GM21576 (cell line): ENCODE results near the gene UBN1.
"Not testable (repeated sequence)": the region's sequence is repeated elsewhere in the genome, so short reads cannot be mapped to it uniquely, and the experiment has no call there.

ENCODE experiments used
- ATAC-seq: cut with Tn5 transposase; IDR thresholded peaks from one replicate; pipeline ENCODE4 v1.9.1; 2021; ENCODE audit warnings: mild to moderate bottlenecking, moderate library complexity; ENCODE audit not compliant: unreplicated experiment

UBN1 gene

GRCh38 chr16:4884209-4884608 lies 36.9 kb downstream of the UBN1 start:
- no peak for ATAC-seq

GRCh38 chr16:4884972-4885874 lies 37.9 kb downstream of the UBN1 start:
- no peak for ATAC-seq

GRCh38 chr16:4886151-4886550 lies 38.9 kb downstream of the UBN1 start:
- no peak for ATAC-seq

- no peak for ATAC-seq
These were observed 41.3 kb downstream of the UBN1 start for GRCh38 chr16:4888428-4889135.

DNA sequence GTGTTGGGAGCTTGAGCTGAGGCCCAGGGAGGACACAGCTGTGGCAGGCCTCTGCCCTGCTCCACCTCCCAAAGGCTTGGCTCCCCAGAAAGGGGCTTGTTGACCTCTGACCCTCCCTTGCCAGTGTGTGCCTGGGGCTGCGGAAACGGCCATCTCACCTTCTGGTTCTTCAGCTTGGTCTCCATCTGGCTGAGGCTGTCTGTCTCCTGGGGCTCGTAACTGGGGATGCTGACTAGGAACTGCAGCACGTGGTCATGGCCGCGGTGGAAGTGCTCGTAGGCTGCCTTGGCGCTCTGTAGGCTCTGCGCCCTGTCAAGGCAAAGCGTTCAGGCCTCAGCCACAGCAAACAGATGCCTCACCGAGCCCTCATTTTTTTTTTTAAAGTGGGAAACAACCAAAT lies 42.7 kb downstream of the UBN1 start:
- ATAC-seq: no peak

DNA sequence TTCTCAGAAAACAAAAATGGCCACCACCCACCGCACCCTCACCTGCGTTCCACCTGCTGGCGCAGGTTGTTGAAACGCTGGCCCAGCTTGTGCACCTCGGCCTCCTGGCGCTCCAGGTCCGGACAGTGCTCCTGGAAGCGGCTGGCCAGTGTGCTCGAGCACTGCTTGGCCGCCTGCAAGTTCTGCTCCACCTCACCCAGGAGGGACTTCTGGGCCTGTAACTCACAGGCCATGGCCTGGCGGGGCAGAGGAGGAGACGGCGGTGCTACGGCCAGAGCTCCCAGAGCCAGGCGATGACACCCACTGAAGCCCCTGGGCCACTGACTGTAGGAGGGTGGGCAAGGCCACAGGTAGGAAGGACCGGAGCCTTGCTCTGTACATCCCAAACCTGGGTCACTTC lies 43.4 kb downstream of the UBN1 start:
- no peak for ATAC-seq

DNA sequence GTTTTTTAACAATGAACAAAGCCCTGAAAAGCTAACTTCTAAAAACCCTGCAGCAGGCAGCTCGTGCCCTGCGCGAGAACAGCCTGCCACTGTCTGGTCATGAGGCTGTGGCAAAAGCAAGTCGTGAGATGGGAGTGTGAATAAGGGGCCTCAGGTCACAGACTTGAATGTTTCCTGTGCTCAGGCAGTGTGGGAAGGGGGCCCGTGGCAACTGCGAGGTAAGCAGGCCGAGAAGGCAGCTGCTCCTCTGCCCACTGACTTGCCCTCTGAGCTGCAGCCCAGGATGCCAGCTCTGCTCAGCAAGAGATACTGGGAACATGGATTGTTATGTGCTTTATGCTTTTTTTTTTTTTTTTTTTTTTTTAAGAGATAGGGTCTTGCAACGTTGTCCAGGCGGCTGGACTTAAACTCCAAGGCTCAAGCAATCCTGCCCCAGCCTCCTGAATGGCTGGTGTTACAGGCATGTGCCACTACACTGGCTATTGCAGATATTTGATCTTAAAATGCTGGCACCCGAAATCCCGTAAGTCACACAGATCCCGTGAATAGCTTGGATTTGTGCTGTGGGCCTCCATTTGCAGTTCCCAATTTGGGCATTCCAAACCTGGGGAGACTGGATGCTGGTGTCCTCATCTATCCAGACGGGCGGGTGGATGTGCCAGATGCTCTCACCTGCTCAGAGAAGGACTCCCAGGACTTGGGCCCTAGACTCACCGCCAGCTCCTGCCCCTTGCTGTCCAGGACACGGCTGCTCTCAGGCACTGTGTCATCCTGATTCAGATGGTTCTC lies 44.0 kb downstream of the UBN1 start:
- ATAC-seq: no peak

GRCh38 chr16:4891886-4892216 lies 44.6 kb downstream of the UBN1 start:
- no peak for ATAC-seq

DNA sequence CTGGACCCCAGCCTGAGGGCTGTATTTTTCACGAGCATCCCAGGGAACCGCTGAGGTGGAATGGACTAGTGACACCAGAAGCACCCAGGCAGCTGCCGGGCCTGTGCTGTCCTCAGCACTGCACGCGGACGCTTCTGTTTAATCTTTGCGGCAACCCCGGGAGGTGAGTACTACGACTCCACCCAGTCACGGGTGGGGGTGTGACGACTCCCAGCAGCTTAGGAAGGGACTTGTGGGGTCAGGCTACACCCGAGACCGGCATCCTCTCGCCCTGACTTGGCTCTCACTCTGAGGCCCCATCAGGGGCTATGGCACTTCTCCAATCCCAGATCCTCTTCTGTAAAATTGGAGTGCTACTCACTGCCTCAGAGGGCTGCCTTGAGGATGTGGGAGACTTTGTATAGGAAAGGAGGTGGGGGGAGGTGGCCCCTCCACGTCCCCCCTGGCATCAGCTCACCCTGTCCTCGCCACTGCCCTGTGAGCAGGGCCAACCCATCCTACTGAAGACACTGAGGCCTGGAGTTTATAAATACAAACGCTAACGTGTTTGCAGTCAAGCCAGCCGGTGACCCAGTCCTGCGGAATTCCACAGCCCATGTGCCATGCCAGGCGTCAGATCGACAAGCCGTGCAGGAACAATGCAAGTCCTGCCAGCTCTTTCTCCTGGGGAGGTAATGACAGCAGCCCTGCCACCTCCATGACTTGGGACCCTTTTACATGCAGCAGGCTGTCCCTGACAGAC lies 45.3 kb downstream of the UBN1 start:
- no peak for ATAC-seq

GRCh38 chr16:4893103-4893862 lies 46.0 kb downstream of the UBN1 start:
- ATAC-seq: no peak

GRCh38 chr16:4894276-4895150 lies 47.2 kb downstream of the UBN1 start:
- no peak for ATAC-seq

DNA sequence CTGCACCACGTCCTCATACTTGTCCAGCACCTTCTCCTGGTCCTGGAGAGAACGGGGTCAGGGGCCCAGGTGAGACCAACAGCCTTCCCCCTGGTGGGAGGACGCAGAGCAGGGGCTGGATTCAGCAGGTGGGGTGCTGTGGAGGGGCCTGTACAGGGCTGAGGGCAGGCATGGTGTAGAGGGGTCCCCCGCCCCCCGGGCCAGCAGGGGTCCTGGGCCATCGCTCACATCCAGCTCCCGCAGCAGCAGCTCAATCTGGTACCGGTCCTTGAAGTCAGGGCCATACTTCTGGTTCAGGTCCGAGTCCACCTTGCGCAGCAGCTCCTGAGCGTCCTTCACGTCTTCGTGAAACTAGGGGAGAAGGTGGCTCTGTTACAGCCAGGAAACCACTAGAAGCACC lies 48.1 kb downstream of the UBN1 start:
- no peak for ATAC-seq

DNA sequence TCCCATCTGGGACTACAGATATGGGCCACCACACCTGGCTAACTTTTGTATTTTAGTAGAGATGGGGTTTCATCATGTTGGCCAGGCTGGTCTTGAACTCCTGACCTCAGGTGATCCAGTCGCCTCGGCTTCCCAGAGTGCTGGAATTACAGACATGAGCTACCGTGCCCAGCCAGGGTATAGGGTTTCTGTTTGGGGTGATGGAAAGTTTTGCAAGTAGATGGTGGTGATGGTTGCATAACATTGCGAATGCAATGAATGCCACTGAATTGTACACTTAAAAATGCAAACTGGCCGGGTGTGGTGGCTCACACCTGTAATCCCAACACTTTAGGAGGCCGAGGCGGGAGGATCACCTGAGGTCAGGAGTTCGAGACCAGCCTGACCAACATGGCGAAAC lies 49.5 kb downstream of the UBN1 start:
- not testable (repeated sequence) for ATAC-seq

- no peak for ATAC-seq
These were observed 50.0 kb downstream of the UBN1 start for GRCh38 chr16:4897328-4897727.

- ATAC-seq: no peak
These were observed 51.7 kb downstream of the UBN1 start for GRCh38 chr16:4898811-4899473.

GRCh38 chr16:4899474-4899846 lies 52.2 kb downstream of the UBN1 start:
- no peak for ATAC-seq

GRCh38 chr16:4900036-4900435 lies 52.8 kb downstream of the UBN1 start:
- ATAC-seq: no peak

DNA sequence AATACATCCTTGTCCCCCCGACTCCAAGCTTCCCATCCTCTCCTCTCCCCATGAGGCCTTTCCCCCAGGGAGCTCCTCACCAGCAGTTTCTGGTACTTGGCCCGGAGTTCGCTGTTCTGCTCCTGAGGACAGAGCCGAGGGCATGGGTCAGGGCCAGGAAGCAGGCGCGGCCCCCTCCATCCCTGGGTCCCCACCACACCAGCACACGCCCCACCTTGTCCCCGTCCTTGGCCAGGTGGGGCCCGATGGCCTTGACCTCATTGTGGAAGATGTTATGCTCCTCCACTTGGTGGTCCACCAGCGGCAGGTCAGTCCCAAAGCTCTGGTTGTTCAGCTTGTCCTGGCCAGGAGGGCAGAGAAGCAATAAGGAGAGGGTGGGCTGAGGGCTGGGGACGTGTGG lies 53.5 kb downstream of the UBN1 start:
- no peak for ATAC-seq

- ATAC-seq: no peak
These were observed 54.8 kb downstream of the UBN1 start for GRCh38 chr16:4902038-4902437.
